Endothelial cell (in vitro differentiated cells): ENCODE results near the gene EML4. TPM values are rescaled to one million over a fixed set of nuclear protein-coding genes. Genes with fewer than 3 reads are reported as not detected.

ENCODE experiments used
- DNase-seq: peaks from one replicate; pipeline ENCODE4 v3.0.0; 2021; ENCODE audit warnings: low spot score
- H3K27ac Mint-ChIP-seq: one replicate; pipeline ENCODE4 v1.8.0; 2021; ENCODE audit warnings: mixed read lengths, inconsistent platforms; ENCODE audit not compliant: unreplicated experiment
- H3K27me3 Mint-ChIP-seq: one replicate; pipeline ENCODE4 v1.8.0; 2021; ENCODE audit warnings: mild to moderate bottlenecking, moderate library complexity, mixed read lengths, inconsistent platforms; ENCODE audit not compliant: unreplicated experiment
- H3K36me3 Mint-ChIP-seq: one replicate; pipeline ENCODE4 v1.8.0; 2021; ENCODE audit warnings: mild to moderate bottlenecking, low read depth, mixed read lengths, inconsistent platforms; ENCODE audit not compliant: unreplicated experiment
- H3K4me1 Mint-ChIP-seq: one replicate; pipeline ENCODE4 v1.8.0; 2021; ENCODE audit warnings: mild to moderate bottlenecking, mixed read lengths, inconsistent platforms; ENCODE audit not compliant: unreplicated experiment
- H3K4me3 Mint-ChIP-seq: one replicate; pipeline ENCODE4 v1.8.0; 2021; ENCODE audit warnings: mild to moderate bottlenecking, mixed read lengths, inconsistent platforms; ENCODE audit not compliant: unreplicated experiment
- H3K9me3 Mint-ChIP-seq: one replicate; pipeline ENCODE4 v1.8.0; 2021; ENCODE audit warnings: mixed read lengths, inconsistent platforms; ENCODE audit not compliant: unreplicated experiment
- total RNA-seq: library from RNA; stranded (reverse); fragmentation: NEBNext Ultra II Directional; extraction: Animal tissue kit (Norgen Biotek cat#: 25700); gene quantifications from one replicate; pipeline ENCODE4 v1.2.1, GENCODE V29; 2021; ENCODE audit not compliant: unreplicated experiment
- TF ChIP-seq, protein P1 (sequence below): fragments of 200-600 bp; sonication (generic); IDR thresholded peaks from one replicate; pipeline ENCODE4 v1.5.0; 2021; ENCODE audit warnings: antibody characterized with exemption; ENCODE audit not compliant: unreplicated experiment

Gene EML4
- total RNA-seq, 1 donor from 2014 or later = 49.7 TPM

DNA sequence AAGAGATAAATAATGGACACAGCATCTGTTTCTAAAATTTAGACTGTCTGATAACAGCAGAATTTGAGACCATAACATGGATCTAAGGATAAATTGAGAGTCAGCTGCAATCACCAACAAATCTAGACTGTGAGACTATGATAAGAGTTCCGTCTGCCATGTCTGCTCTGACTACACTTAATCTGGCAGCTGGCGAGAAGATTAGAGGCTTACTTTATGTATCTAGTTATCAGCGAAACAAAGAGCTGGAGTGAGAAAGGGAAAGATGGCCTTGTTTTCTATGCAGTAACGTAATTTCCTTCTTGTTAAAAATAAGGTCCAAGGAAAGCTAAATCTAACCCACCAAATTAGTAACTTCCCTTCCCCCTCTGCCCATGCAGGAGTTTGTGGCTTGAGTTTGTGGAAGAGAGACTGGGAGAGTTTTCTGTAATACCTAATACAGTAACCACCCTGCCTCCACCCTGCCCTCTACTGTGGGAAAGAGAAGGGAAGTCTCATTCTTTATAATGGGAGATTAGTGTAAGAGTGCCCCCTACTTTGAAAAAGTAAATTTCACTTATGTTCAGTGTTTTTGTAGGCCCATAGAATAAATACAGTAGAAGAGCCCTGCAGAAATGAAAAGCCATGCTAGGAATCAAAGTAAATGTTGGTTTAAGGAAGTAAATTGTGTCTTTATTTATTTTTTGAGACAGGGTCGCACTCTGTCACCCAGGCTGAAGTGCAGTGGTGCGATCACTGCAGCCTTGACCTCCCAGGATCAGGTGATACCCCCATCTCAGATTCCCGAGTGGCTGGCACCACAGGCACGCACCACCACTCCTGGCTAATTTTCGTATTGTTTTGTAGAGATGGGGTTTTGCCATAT is 27.5 kb downstream of the EML4 start:
- Mint-ChIP-seq H3K9me3 (no peaks in the 10 kb centered on the region), H3K4me3 (no peak overlapping the region), H3K36me3 (no peaks in the 10 kb centered on the region), H3K27me3 (peaks cover 5% of the 10 kb centered on the region), H3K27ac (no peak overlapping the region), H3K4me1 (peaks cover 14% of the 10 kb centered on the region)
- DNase-seq = peak; percentile 31
- TF ChIP-seq, protein P1, sequence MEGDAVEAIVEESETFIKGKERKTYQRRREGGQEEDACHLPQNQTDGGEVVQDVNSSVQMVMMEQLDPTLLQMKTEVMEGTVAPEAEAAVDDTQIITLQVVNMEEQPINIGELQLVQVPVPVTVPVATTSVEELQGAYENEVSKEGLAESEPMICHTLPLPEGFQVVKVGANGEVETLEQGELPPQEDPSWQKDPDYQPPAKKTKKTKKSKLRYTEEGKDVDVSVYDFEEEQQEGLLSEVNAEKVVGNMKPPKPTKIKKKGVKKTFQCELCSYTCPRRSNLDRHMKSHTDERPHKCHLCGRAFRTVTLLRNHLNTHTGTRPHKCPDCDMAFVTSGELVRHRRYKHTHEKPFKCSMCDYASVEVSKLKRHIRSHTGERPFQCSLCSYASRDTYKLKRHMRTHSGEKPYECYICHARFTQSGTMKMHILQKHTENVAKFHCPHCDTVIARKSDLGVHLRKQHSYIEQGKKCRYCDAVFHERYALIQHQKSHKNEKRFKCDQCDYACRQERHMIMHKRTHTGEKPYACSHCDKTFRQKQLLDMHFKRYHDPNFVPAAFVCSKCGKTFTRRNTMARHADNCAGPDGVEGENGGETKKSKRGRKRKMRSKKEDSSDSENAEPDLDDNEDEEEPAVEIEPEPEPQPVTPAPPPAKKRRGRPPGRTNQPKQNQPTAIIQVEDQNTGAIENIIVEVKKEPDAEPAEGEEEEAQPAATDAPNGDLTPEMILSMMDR = peak; percentile 40

DNA sequence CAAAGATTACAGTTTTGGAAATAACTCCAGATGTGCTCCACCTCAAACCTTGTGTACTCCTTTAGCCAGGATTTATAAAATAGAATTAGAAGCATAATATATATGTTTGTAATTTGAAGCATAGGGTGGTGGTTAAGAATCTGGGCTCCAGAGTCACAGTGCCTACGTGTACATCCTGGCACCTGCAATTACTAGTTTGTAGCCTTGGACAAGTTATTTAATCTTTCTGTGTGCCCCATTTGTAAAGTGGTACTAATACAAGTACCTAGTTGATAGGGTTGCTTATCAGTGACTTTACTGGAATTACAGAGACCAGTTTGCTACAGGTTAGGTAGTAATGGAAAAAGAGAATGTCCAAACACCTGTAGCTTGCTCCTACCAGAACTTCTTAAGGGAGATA is 28.6 kb downstream of the EML4 start:
- no peak overlapping the region for H3K27ac Mint-ChIP-seq
- TF ChIP-seq, protein P1 = no peak
- no peak overlapping the region for H3K4me3 Mint-ChIP-seq
- H3K36me3 Mint-ChIP-seq = no peaks in the 10 kb centered on the region
- H3K27me3 Mint-ChIP-seq = peaks cover 6% of the 10 kb centered on the region
- no peak for DNase-seq
- peaks cover 14% of the 10 kb centered on the region for H3K4me1 Mint-ChIP-seq
- no peaks in the 10 kb centered on the region for H3K9me3 Mint-ChIP-seq

DNA sequence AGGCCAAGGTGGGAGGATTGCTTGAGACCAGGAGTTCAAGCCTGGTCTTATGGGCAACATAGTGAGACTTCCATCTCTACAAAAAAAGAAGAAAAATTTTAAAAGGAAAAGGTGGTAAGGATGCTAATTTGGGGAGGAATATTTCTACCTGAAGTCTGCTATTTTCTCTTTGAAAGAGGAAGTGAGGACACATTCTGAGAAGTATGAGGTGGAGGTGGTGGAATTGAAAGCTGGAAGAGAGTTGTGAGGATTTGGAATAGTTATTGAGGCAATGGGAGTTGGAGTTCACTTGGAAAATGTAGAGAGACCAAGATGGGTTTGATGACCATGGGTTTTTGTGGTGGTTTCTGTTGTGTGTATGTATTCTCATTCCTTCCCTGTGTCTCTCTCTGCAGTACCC is 29.3 kb downstream of the EML4 start:
- H3K27me3 Mint-ChIP-seq = peaks cover 6% of the 10 kb centered on the region
- DNase-seq = no peak
- no peaks in the 10 kb centered on the region for H3K9me3 Mint-ChIP-seq
- no peak overlapping the region for H3K27ac Mint-ChIP-seq
- no peak overlapping the region for H3K4me3 Mint-ChIP-seq
- H3K36me3 Mint-ChIP-seq = no peaks in the 10 kb centered on the region
- peaks cover 14% of the 10 kb centered on the region for H3K4me1 Mint-ChIP-seq
- TF ChIP-seq, protein P1 = no peak

DNA sequence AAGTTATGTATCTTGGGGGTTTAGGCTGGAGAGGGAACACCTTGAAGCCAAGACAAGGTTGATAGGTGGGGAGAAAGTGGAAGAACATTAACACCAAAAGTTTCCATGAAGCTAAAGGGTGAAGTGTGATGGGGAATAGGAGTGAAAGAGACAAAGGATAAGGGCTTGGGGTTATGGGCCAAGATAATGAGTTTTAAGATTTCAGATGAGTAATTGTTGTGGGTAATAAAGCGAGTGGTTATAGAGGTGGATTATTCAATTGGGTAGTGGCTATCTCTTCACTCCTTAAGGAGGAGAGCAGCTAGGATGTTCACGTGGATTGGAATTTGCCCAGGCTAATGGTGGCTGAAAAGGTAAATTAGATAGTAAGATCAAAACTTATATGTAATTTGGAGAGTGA is 29.8 kb downstream of the EML4 start:
- Mint-ChIP-seq H3K36me3 (no peaks in the 10 kb centered on the region), H3K4me1 (peaks cover 14% of the 10 kb centered on the region), H3K9me3 (no peaks in the 10 kb centered on the region), H3K27me3 (peaks cover 5% of the 10 kb centered on the region), H3K27ac (no peak overlapping the region), H3K4me3 (no peak overlapping the region)
- no peak for DNase-seq
- TF ChIP-seq, protein P1 = no peak

DNA sequence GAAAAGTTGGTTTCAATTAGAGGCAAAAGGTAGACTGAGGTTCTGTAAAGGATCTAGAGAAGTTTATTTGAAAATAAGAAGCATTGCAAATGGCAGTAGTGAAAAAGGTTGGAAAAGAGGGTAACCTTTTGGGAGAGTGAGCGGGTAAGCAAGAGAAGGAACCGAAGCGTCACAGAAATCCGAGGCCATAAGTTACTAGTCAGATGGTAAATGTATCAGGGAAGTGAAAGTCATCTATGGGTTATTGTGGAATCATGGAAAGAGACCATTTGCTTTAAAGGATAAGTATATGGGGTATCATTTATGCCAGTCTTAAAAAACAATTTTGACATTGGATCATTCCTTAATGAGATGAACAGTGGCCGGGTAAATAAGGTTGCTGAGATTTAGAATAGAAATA is 30.5 kb downstream of the EML4 start:
- Mint-ChIP-seq H3K4me1 (peaks cover 14% of the 10 kb centered on the region), H3K27me3 (peaks cover 5% of the 10 kb centered on the region), H3K27ac (no peak overlapping the region), H3K36me3 (no peaks in the 10 kb centered on the region), H3K9me3 (no peaks in the 10 kb centered on the region), H3K4me3 (no peak overlapping the region)
- no peak for DNase-seq
- TF ChIP-seq, protein P1 = no peak
